Measurements from ENCODE around the gene ZCCHC24.

ZCCHC24 gene

GRCh38 chr10:79336276-79336675 is 109.1 kb downstream of the ZCCHC24 start:
- Histone ChIP-seq H3K4me1 (ENCODE audit: control insufficient read depth, low read length) (0 out of 2 replicates have a peak, but pooled peaks cover 5% of the 10 kb centered on the region), H3K36me3 (ENCODE audit: control insufficient read depth, low read length) (no peaks in the 10 kb centered on the region), H3K27me3 (ENCODE audit: control insufficient read depth, low read length) (peaks cover 12% of the 10 kb centered on the region), H3K4me2 (ENCODE audit: low read length) (no peak overlapping the region), H3K27ac (ENCODE audit: low read depth, low read length) (no peak overlapping the region), H3K9me3 (ENCODE audit: control insufficient read depth, insufficient read depth, low read length) (no peaks in the 10 kb centered on the region), H3K79me2 (ENCODE audit: control insufficient read depth, low read length) (no peaks in the 10 kb centered on the region), H4K20me1 (ENCODE audit: control insufficient read depth, insufficient read depth, low read depth, low read length) (no peaks in the 10 kb centered on the region), H3K9me2 (replicated peaks; ENCODE audit: control insufficient read depth, low read length) (no peaks in the 10 kb centered on the region), H3F3A (ENCODE audit: control insufficient read depth, insufficient read depth) (no peaks in the 10 kb centered on the region), H3K4me3 (ENCODE audit: low read length) (no peak overlapping the region)
- TF ChIP-seq EZH2phosphoT487 (IDR thresholded peaks at IDR 0.05; ENCODE audit: borderline replicate concordance, low read length) (no peak), CTCF (IDR thresholded peaks at IDR 0.05; ENCODE audit: low read depth, low read length, poor library complexity, severe bottlenecking) (no peak)

DNA sequence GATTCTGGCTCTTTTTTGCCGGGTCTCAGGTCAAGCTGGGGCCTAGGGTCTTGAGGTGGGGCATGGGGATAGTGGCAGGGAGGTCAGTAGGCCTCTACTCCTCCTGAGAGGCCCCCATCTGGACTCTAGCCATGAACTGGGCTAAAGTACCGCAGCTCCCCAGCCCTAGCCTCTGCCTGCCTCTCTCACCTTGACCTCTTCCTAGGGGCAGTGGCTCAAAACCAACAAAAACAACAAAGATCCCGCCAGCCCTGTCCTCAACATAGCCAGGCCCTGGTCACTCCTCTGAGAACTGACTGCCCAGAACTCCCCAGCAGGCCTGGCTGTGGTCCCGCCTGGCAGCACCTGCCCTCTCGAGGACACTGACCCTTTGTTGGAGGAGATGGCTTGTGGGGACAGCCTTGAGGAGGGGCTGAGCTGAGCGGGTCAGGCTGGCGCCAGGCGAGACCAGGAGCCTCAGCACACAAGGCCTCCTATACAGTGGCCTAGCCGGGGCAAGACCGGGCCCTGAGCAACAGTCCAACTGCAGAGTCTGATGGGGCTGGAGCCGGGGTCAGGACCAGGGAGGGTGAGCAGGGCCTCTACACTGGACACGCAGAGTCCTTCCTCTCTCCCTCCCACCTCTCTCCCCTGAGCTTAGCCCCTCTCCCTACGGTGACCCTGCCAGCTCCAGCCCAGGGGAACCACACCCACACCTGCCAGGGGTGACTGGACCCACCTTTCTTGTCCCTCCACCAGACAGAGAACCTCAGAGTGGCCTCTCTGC is 109.8 kb downstream of the ZCCHC24 start:
- no peaks in the 10 kb centered on the region for H3K36me3 ChIP-seq (ENCODE audit: control insufficient read depth, low read length)
- H3K9me3 ChIP-seq (ENCODE audit: control insufficient read depth, insufficient read depth, low read length): no peaks in the 10 kb centered on the region
- no peaks in the 10 kb centered on the region for H3F3A ChIP-seq (ENCODE audit: control insufficient read depth, insufficient read depth)
- TF ChIP-seq CTCF (IDR thresholded peaks at IDR 0.05; ENCODE audit: low read depth, low read length, poor library complexity, severe bottlenecking) (no peak), EZH2phosphoT487 (IDR thresholded peaks at IDR 0.05; ENCODE audit: borderline replicate concordance, low read length) (no peak)
- no peak overlapping the region for H3K4me3 ChIP-seq (ENCODE audit: low read length)
- H3K27me3 ChIP-seq (ENCODE audit: control insufficient read depth, low read length): peaks cover 14% of the 10 kb centered on the region
- no peaks in the 10 kb centered on the region for H4K20me1 ChIP-seq (ENCODE audit: control insufficient read depth, insufficient read depth, low read depth, low read length)
- H3K9me2 ChIP-seq (replicated peaks; ENCODE audit: control insufficient read depth, low read length): no peaks in the 10 kb centered on the region
- no peak overlapping the region for H3K27ac ChIP-seq (ENCODE audit: low read depth, low read length)
- no peak overlapping the region for H3K4me2 ChIP-seq (ENCODE audit: low read length)
- 0 out of 2 replicates have a peak, but pooled peaks cover 5% of the 10 kb centered on the region for H3K4me1 ChIP-seq (ENCODE audit: control insufficient read depth, low read length)
- H3K79me2 ChIP-seq (ENCODE audit: control insufficient read depth, low read length): no peaks in the 10 kb centered on the region

DNA sequence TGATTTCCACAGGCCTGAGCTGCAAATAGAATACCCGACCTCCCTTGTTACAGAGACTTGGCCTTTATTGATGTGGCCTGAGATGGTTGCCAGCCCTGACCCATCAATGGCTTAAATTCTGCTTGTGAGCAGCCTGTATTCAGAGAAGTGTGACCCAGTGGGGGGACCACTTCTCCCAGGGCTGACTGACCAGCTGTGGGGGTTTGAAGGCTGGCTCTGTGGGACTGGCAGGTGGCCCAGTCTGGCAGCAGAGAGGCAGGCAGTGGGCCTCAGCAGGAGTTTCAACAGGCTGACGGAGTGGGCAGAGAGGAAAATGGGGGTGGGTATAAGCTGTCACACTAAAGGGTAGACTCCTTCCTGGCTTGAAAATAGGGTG is 110.3 kb downstream of the ZCCHC24 start:
- no peak for TF ChIP-seq EZH2phosphoT487 (IDR thresholded peaks at IDR 0.05; ENCODE audit: borderline replicate concordance, low read length)
- H3K4me1 ChIP-seq (ENCODE audit: control insufficient read depth, low read length): 0 out of 2 replicates have a peak, but pooled peaks cover 5% of the 10 kb centered on the region
- H3K27ac ChIP-seq (ENCODE audit: low read depth, low read length): no peak overlapping the region
- no peaks in the 10 kb centered on the region for H3F3A ChIP-seq (ENCODE audit: control insufficient read depth, insufficient read depth)
- H3K79me2 ChIP-seq (ENCODE audit: control insufficient read depth, low read length): no peaks in the 10 kb centered on the region
- H3K36me3 ChIP-seq (ENCODE audit: control insufficient read depth, low read length): no peaks in the 10 kb centered on the region
- H3K9me2 ChIP-seq (replicated peaks; ENCODE audit: control insufficient read depth, low read length): no peaks in the 10 kb centered on the region
- H3K9me3 ChIP-seq (ENCODE audit: control insufficient read depth, insufficient read depth, low read length): no peaks in the 10 kb centered on the region
- H4K20me1 ChIP-seq (ENCODE audit: control insufficient read depth, insufficient read depth, low read depth, low read length): no peaks in the 10 kb centered on the region
- H3K4me2 ChIP-seq (ENCODE audit: low read length): no peak overlapping the region
- peaks cover 14% of the 10 kb centered on the region for H3K27me3 ChIP-seq (ENCODE audit: control insufficient read depth, low read length)
- no peak overlapping the region for H3K4me3 ChIP-seq (ENCODE audit: low read length)

DNA sequence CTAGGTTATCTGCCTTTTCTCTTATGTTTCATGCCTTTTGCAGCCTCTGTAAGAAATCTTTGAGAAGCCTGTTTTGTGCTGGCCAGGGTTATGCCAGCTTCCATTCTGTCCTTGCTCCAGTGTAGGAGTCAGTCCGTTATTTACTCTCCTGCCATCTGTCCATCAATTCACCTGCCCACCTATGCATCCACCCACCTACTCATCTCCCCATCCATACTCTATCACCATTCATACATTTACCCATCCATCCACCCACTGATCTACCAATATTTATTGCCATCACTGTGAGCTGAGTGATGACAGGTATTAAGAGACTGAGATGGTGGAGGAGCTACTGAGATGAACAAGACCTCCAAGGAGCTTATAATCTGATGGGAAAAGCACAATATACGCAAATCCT is 110.9 kb downstream of the ZCCHC24 start:
- H3F3A ChIP-seq (ENCODE audit: control insufficient read depth, insufficient read depth): no peaks in the 10 kb centered on the region
- no peaks in the 10 kb centered on the region for H3K36me3 ChIP-seq (ENCODE audit: control insufficient read depth, low read length)
- no peak for TF ChIP-seq EZH2phosphoT487 (IDR thresholded peaks at IDR 0.05; ENCODE audit: borderline replicate concordance, low read length)
- TF ChIP-seq CTCF (IDR thresholded peaks at IDR 0.05; ENCODE audit: low read depth, low read length, poor library complexity, severe bottlenecking): no peak
- peaks cover 14% of the 10 kb centered on the region for H3K27me3 ChIP-seq (ENCODE audit: control insufficient read depth, low read length)
- H3K4me3 ChIP-seq (ENCODE audit: low read length): no peak overlapping the region
- no peaks in the 10 kb centered on the region for H3K9me2 ChIP-seq (replicated peaks; ENCODE audit: control insufficient read depth, low read length)
- no peaks in the 10 kb centered on the region for H3K79me2 ChIP-seq (ENCODE audit: control insufficient read depth, low read length)
- H3K4me1 ChIP-seq (ENCODE audit: control insufficient read depth, low read length): 0 out of 2 replicates have a peak, but pooled peaks cover 5% of the 10 kb centered on the region
- no peaks in the 10 kb centered on the region for H4K20me1 ChIP-seq (ENCODE audit: control insufficient read depth, insufficient read depth, low read depth, low read length)
- H3K9me3 ChIP-seq (ENCODE audit: control insufficient read depth, insufficient read depth, low read length): no peaks in the 10 kb centered on the region
- no peak overlapping the region for H3K4me2 ChIP-seq (ENCODE audit: low read length)
- no peak overlapping the region for H3K27ac ChIP-seq (ENCODE audit: low read depth, low read length)

Measured in DOHH2 (cell line).